ENCODE data around the gene NF1.
A peak's percentile ranks its signal among the peaks of the same experiment; 100 is the strongest.

NF1 gene

DNA sequence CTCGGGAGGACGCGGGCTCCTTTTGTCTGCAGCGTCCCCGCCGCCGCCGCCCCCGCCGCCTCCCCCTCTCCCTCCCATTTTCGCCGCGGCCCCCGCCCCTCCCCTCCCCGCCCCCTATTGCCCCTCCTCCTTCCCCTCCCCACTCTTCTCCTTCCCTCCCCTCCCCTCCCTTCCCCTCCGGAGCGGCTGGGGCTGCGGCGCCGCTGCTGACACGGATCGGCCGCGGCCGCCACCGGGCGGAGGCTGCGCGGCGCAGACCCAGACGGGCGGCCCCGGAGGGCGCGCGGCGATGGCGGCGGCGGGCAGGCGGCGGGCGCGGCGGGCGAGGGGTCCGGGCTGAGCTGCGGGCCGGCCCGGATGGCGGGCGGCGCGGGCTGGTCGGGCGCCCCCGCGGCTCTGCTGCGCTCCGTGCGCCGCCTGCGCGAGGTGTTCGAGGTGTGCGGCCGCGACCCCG is 296.7 kb downstream of the NF1 start, which contains the start of gene RAB11FIP4:
TSS of gene RAB11FIP4 (plus strand) at position 180 of the 454 bp plus-strand sequence. CDS start at position 358, 178 bp downstream.
- peak; percentile 66 for DNase-seq

DNA sequence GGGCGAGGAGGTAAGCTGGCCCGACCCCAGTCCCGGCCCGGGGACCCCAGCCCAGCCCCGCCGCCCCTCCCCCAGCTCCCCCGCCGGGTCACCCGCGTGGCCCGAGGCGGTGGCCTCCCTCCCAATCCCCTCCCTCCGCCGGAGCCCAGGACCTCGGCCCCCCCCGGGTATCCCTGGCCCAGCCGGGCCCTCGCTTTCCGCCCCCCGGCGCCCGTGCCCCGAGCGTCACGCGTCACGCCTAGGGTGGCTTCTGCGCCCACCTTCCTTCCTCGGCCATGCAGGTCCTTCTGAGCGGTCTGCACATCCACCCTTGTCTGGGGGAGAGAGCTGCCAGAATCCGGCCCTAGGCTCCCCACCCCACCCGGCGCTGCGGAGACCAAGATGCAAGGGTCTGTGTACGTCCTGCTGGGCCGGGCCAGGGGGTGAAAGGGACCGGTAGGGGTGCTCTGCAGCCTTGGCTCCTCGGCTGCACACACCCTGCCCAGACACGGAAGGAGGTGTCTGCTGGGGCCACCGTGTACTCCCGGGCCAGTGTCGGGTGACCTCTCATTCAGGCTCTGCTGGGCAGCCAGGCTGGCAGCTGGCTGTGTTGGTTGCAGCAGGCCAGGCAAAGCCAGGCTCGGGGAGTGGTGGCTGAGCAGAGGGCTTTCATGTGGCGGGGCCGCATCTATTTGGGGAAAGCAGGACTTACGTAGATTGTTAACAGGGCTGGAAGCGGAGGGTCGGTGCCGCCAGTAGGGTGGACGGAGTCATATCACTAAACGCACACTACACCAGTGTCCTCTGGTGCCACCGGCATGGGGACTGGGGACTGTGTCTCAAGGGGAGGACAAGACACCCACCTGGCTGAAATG is 297.5 kb downstream of the NF1 start:
- DNase-seq = peak; percentile 38

DNA sequence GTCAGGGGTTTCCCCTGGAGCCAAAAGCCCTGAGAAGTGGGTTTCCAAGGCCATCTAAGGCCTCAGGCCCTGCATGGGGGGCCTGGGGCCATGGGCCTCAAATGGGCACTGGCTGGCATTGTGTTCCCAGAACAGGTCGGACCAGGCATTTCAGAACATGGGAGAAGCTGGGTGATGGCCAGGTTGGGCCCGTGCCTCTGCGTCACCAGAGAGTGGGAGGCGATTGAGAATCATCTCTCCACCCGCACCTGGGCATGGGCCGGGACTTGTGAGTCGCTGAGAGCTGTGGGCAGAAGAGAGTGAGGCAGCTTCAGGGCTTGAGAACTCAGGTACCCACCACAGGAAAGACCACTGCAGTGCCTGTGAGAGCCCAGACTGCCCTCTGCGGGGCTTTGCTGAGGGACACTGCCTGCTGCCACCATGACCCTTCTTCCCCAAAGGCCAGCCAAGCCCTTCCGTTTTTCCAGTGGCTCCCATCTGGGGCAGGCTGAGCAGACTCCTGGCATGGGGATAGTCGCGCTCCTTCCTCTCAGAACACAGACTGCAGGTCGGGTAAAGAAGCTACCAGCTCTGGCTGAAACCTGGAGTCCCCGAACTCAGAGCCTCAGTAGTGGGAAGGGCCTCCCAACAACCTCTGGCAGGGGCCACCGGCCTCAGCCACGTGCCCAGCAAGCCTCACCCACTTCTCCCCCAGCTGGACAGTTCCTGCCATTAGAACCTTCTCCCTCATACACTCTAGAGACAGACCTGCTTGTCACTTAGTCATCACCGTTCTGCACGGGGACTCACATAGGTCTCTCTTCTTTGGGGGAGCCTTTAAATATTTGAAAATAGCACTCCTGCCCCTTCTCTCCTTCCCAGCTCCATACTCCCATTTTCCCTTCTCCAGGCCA is 298.3 kb downstream of the NF1 start:
- DNase-seq = no peak

DNA sequence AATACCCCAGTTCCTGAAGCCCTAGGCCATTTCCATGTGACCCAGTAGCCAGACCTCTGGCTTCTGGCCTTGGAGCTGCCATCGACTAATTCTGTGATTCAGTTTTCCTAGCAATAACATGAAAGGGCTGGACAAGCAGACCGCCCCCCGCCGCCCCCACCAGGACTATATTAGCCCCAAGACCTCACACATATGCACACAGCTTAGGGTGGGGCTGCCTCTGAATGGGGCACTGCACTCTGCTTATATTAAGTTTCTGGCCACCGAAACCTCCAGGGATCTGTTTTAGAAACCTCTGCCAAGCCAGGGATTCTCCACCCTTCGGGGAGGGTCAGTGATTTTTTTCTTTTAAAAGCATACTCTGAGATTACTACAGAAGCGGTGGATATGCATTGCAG is 299.0 kb downstream of the NF1 start:
- DNase-seq = no peak

DNA sequence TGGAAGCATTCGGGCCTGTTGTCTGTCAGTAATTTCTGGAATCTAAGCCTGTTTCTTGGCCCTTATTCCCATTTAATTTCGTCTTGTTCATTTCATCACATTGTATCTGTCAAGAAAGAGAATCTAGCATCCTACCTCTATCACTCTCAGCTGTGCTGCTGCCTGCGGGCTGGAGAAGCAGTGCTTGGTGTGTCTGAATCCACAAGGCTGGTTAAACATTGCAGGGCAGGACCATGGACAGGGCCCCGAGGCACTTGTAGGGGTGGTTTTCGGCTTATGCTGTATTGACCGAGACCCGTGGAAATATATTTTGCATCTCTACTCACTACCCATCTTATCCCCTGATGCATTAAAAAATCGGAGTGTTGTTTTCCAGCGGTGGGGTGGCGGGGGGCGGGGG is 299.8 kb downstream of the NF1 start:
- DNase-seq = no peak

DNA sequence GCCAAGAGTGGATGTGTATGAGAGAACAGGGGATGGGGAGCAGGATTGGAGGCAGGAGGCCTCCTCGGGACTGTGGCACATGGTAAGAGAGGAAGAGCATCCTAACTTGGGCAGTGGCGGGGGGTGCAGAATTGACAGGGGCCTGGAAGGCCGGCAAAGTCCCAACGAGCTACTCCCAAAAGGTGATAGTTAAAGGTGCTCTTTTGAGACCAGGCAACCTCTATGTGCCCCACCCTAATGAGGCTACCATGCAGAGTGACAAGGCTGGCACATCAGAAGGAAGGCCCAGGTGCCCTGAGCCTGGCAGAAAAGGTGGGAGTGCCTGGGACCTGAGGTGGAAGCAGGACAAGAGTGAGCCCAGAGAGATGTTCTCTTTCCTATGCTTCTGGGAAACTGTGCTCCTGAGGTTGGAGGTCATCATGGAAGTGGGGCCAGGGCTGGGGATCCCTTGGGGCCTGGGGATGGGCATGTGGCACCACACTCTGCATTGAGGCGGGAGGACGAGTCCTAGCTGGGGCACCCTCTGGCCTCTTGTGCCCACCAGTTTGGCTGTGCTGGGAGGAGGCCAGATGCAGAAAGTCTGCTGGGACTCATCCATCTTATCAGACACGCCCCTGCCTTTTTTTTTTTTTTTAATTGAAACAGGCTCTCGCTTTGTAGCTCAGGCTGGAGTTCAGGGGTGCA is 302.6 kb downstream of the NF1 start:
- no peak for DNase-seq

DNA sequence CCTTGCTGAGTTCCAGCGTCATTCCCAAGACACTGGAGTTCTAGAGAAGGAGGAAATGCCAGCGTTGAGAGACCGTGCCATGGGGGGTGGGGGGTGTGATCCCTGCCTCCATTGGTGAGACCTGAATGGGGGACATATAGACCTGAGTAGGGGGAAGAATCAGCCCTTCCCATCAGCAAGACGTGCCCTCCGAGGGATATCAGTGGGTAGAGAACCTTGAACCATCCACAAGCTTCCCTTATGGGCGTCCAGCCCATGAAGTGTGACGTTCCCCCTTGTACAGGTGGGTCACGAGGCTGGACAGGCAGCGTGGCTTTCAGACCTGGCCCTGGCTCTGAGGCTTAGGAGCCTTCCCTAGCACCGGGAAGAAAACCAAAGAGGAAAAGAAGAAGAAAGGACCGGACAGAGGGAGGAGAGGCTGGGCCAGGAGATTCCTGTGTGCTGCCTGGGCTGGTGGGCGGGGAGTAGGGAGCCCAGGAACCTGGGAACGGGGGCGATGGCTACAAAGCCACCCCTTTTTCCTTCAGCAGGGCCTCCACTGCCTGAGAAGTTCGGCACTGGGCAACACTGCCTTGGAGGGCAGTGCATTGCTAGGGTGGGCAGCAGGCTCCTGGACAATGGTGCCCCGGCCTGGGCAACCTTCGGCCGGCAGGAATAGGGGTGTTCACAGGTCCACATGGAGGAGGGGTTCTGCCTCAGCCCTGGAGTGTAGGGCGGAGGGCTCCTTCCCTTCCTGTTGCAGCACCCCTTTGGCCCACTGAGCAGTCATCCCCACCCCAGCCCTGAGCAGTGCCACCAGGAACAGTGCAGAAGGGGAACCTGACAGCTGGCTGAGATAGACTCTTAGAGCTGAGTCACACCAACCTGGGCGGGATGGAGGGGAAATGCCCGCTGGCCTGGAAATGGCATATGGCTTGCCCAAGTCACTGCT is 303.9 kb downstream of the NF1 start:
- no peak for DNase-seq

DNA sequence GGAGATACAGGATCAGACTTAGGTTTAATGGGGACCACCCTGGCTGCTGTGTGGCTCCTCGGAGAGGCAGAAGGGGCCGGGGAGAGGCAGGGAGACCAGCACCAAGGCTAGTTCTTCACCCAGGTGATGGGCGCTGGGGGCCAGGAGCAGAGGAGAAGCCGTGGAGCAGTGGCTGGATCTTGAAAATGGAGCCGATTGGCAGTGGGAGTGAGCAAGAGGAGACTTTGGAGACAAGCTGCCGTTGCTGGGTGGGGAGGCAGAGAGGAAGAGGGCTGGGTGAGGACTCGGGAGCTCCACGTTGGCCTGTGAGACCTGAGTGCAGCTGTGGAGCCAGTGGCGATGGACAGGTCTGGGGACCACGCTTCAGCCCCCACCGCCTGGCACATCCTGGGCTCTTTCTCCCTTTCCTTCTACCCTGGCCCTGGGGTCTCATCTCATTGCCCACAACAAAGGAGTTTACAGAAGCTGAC is 305.7 kb downstream of the NF1 start:
- DNase-seq = no peak

DNA sequence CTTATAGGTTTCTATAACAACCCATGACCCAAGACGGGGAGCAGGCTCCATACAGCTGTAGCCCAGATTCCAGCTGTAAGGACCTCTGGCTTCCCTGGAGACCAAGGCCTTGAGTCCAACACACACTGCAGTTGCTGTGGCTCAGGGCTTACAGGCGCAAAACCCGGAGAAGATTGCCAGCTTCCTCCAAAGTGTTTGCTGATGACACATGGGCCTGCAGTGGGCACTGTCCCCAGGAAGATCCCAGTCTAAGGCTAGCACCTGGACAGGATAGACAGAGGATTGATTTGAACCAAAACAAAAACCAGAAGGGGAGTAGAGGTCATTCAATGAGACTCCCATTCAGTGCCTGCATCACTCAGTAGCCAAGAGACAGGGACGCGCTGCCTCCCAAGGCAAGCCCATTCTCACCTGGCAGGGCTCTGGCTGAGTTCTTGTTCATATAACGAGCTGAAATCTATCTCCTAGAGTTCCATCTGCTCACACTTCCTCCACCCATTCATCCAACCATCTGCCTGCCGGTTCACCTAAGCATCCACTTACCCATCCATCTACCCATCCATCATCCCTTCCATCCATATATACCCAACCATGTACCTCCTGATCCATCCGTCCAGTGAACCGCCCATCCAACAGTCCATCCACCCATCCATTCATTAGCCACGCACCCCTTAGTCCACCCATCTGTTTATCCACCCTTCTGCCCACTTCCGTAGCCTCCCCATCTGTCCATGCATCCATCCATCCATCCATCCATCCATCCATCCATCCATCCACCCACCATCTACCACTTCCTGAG is 306.9 kb downstream of the NF1 start:
- peak; percentile 17 for DNase-seq

DNA sequence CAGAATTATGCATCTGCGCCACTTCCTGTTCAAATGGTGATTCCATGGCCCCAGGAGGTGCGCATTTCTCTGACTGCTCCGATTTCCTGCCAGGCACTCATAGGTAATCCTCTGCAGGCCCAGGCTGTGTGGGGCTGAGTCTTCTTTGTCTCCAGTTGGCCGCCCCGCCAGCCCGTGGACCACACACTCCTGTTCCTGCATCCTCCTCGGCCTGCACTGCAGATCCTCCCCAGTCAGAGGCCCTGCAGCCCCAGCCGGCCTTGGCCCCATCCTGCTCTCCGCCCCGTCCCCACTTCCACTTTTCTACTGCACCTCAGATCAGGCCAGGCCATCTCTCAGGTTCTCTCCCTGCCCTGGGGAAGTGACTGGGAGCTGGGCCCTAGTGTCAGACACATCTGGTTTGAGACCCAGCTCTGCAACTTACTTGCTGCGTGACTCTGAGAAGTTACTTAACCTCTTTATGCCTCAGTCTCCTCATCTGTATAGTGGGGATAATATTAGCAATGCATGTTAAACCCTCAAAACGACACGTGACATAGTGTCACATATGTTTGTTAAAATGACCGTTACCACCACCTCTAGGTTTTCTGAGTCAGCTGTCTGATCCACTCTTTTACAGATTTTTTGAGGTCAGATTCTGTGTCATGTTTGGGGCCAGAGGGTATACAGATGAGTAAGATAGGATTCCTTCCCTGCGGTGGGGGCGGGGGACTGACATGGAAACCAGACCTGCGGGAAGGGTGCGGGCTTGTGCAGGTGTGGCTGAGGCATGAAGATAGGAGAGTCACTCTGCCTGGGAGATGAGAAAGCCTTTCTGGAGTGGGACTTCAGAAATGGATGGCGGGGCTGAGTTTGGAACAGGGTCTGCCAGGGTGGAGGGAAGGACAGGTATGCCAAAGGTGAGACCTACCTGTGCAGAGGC is 309.5 kb downstream of the NF1 start:
- DNase-seq = no peak

DNA sequence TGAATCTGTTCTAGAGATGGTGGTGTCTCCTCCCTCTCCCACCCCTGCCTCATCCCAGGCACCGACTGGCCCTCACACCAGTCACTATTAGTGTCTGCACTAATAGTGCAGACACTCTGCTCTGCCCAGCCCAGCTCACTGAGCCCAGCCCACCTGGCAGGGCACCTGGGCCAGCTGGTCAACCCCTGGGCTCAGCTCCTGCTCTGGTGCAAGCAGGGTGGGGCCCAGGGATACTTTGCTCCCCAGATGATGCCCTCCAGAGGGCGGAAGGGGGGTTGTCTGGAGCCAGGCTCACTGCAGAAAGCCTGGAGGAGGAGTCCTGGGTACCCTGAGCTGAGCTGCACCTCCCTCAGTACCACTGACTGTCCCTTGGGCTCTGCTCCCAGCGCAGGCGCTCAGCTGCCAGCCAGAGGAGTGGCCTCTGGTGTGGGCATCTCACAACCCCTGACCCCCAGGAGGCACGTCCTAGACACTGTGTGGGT is 311.2 kb downstream of the NF1 start:
- no peak for DNase-seq

DNA sequence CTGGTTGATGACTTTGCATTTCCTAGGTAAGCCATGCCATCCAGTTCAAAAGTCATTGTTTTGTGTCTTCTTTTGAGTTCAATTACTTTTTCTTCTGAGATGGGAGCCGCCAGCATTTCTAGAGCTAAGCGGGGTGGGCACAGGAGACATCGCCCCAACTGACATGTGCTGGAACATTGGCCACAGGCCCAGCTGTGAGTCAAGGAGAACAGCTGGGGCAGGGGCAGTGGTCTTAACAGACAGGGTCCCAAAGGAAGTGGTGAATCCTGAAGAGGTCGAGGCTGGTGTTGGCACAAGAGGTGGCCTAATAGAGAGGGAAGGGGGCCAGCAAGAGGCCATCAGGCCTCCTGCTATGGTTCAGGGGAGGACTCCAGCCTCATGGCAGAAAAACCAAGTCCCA is 313.8 kb downstream of the NF1 start:
- no peak for DNase-seq

DNA sequence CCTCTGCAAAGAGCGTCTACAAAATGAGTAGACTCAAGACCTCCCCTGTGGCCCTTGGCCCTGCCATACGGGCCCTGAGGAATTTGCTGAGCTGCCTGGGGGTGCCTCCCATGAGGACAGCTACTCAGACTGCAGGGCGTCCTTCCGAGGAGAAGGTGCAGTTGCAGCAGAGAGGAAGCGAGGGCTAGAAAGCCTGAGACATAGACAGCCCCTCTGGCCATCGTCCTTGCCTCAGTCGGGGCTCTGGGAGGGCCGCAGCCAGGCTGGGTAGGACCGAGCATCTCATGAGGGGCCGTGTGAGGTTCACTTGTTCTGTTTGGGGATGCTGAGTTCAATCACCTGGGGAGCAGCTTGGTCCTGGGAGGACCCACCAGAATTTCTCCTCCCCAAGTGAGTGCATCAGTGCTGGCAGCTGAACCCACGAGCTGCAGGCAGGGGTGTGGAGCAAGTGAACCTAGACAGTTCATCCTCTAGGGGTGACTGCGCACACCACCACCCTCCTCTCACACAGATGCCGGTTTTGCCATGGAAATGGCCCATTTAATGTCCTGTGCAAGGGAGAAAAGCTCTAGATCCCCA is 317.0 kb downstream of the NF1 start:
- DNase-seq = no peak

DNA sequence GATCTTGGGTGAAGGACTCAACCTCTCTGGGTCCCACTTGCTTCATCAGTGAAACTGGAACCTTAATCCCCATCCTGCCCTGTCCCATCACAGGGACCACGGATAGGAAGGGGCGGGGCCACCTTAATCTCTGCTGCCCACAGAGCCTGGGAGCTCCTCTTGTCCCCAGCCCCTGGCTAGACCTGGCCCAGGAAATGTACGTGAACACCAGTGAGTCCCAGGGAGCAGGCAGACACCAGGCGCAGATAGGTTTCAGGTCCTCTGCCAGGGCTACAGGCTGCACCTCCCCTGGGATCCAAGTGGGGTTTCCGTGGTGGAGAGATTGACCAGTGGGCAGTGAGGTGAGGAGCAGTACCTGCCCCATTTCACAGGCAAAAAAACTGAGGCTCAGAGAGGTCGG is 317.7 kb downstream of the NF1 start:
- DNase-seq = no peak

DNA sequence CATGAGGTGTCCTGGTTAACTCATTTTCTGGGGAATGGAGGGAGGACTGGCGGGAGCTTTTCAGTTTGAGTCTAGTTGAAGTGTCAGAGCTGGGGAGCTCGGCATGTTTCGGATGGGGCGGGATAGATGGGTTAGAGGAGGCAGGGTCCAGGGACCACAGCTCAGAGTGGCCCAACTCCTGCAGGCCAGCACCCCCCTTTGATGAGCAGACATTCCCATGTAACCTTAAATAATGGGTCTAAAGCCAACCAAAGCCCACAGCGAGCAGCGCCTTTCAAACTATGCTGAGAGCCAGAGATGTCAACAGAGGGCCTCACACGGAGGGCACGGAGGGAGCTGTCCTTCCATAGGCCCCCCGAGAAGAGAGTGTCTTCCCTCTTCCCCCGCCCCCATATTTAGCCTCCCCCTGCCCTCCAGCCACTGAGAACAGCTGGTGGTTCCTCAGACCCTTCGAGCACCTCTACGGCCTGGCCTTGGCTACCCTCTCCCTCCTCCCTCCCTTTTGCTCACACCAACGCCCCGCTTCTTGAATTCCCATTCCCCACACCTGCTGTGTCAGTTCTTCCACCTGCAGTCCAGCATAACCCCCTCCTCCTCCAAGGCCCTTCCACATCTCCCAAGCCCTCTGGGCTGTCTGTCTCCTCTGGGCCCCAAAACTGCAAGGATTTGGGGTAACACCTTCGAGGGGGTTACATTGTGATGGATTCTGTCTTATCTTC is 318.5 kb downstream of the NF1 start:
- DNase-seq = no peak

DNA sequence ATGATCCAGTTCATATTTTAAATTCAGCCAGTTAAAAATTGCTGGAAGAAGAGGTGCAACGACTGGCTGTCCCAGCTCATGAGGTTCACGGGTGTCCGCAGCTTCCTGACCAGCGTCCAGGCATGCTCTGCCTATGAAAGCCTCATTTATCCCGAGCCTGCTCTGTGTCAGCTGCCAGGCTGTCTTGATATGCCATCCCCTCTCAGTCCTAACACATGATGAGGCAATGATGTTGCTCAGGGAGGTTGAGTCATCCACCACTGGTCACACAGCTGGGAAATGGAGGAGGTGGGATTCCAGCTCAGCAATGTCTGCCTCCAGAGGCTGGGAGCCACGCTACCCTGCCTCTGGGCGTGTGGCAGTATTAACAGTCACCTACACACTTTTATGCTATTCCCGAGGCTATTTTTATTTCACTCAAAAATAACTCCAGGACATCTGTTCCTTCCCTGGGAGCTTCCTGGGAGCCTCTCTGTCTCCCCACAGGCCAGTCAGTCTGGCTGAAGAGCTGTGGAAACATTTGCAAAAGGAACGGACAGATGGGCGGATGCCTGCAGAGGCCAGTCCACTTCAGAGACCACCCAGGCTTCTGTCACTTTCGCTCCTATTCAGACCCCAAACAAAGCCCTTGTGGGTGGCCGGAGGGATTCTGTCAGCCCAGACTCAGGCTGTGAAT is 319.2 kb downstream of the NF1 start:
- no peak for DNase-seq

DNA sequence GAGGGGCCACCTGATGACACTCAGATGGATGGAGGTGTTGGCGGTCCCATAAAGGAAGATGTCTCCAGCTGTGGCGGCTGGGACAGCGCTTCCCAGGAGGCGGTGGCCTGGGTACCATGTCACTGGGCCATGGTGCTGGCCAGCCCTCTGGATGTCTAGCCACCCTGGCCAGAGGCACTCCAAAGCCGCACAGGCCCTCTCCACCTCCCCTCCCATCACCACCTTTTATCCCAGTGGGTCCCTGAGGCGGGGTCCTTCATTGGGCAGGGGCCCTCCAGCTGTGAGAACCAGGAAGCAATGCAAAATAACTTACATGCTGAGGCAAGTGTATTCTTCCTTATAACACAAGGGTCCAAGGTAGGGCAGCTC is 319.8 kb downstream of the NF1 start:
- DNase-seq = no peak

DNA sequence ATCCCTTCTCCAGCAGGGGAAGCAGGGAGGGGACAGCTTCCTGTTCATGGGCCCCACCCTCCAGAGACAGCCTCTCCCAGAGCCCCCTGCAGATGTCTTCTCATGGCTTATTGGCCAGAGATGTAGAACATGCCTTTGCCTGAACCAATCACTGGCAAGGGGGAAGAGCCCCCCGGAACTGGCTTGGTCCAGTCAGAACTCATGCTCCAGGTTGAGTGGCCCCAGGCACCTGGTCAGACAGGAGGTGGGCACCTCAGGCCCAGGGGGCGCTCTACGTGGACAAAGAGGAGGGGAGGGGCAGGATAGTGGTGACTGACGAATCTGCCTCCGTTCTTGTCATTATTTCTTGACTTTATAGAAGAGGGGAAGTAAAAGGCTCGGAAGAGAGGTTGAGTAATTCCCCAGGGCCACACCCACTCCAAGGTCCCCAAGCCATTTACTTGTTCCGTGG is 320.3 kb downstream of the NF1 start:
- no peak for DNase-seq
